ENCODE measurements around the gene CHD5.

The CHD5 gene

GRCh38 chr1:6212193-6212959 is 32.3 kb upstream of the CHD5 start:
- H3K36me3 ChIP-seq = no peaks in the 10 kb centered on the region
- H3K9ac ChIP-seq = peak overlapping the region; percentile 38; the same call in 1 of the 2 replicates
- TF ChIP-seq Cebpa-rat (IDR thresholded peaks at IDR 0.05) = no peak
- H3K4me1 ChIP-seq = peaks cover 57% of the 10 kb centered on the region
- peak overlapping the region; percentile 93 for H3K4me2 ChIP-seq
- H3K27me3 ChIP-seq = peaks cover 20% of the 10 kb centered on the region
- H3K27ac ChIP-seq = peak overlapping the region; percentile 64
- H3K4me3 ChIP-seq = peak overlapping the region; percentile 44; the same call in 1 of the 2 replicates
- H4K20me1 ChIP-seq = no peaks in the 10 kb centered on the region
- peaks cover 10% of the 10 kb centered on the region; the same call in 1 of the 2 replicates for H3K9me3 ChIP-seq

DNA sequence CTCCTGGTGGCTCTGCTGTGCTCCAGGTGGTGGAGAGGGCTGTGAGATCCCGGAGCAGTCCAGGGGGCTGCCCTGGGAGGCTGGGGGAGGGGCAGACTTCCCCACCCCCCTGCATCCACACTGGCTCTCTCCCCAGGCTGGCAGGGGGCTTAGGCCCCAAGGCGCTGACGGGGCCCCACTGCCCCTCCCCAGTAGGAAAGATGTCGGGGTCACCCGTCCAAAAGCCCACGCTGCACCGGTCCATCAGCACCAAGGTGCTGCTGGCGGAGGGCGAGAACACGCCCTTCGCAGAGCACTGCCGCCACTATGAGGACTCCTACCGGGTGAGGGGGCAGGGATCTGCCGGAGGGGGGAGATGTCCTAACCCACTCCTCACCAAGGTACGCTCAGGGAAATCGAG is 31.6 kb upstream of the CHD5 start:
- Histone ChIP-seq H3K4me2 (peak overlapping the region; percentile 93), H3K9me3 (peaks cover 10% of the 10 kb centered on the region; the same call in 1 of the 2 replicates), H4K20me1 (no peaks in the 10 kb centered on the region), H3K27ac (peak overlapping the region; percentile 64), H3K27me3 (peaks cover 26% of the 10 kb centered on the region), H3K9ac (0 out of 2 replicates have a peak overlapping the region, but pooled peaks have one; percentile 38), H3K4me1 (peaks cover 50% of the 10 kb centered on the region), H3K36me3 (no peaks in the 10 kb centered on the region), H3K4me3 (no peak overlapping the region)
- TF ChIP-seq Cebpa-rat (IDR thresholded peaks at IDR 0.05) = no peak

DNA sequence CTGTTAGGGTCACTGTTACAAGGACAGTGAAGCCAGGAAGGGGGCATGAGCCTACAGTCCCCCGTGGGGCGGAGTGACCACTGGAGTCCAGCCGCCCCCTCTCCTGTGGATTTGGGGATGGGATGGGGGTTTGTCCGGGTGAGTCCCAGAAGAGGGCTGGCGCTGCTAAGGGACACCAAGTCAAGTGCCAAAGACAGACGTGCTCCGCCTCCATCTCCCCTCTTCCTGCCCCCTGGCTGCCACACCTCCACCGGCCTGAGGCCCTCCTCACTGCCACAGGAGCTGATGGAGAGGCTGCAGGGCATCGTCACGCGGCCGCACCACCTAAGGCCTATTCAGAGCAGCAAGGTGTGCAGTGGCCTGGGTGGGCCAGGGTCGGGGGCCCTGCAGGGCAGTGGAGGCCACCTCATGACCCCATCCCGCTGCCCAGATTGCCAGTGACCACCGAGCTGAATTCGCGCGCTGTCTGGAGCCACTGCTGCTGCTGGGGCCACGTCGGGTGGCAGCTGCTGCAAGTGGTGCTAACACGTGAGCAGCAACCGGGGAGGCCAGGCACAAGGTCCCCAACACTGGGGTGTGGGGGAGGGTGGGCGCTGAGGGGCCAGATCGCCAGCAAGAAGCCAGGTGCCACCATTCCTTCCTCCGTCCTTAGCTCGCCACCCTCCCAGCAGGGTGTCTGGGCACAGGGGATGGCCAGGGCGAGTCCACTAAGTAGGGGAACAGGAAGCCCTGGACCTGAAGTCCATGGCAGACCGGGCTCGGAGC is 30.7 kb upstream of the CHD5 start:
- Histone ChIP-seq H3K4me2 (peak overlapping the region; percentile 93), H3K9ac (no peak overlapping the region), H4K20me1 (no peaks in the 10 kb centered on the region), H3K36me3 (no peaks in the 10 kb centered on the region), H3K27ac (peak overlapping the region; percentile 64; the same call in 1 of the 2 replicates), H3K9me3 (peaks cover 10% of the 10 kb centered on the region; the same call in 1 of the 2 replicates), H3K4me3 (no peak overlapping the region), H3K4me1 (peaks cover 58% of the 10 kb centered on the region), H3K27me3 (peaks cover 36% of the 10 kb centered on the region)
- TF ChIP-seq Cebpa-rat (IDR thresholded peaks at IDR 0.05) = no peak

DNA sequence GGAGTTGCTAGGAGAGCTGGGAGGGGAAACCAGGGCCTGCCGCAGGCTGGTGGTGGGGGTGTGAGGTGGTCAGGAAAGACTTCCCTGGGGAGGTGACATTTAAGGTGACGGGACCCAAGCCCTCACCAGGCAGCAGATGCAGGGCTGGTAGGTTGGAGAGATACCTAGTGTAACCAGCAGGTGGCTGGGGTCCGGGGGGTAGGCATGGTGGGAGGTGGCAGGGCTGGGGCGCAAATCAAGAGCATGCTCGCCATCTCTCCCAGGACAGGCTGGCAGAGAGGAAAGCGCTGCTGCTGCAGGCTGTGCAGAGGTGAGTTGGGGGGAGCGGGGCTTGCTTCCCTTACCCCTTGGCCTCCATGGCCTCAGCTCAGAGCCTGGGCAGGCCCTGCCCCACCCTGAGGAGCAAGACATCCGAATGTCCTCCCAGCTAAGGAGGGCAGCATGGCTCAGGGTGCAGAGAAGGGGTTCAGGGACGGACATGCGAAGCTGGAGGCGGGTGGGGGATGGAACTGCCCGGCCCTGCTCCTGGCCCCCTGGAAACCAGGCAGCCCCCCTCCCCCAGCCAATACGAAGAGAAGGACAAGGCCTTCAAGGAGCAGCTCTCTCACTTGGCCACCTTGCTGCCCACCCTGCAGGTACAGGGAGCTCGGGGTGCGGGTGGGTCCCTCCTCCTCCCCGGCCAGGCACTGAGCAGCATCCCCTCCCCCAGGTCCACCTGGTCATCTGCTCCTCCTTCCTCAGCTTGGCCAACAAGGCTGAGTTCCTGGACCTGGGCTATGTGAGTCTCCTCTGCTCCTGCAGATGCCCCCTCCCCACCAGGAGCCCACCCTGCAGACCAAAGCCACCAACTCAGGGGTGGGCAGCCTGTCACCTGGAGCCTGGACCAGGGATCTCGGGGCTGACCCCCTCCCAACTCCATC is 29.8 kb upstream of the CHD5 start:
- Histone ChIP-seq H3K4me3 (peak overlapping the region; percentile 55), H3K9me3 (peaks cover 10% of the 10 kb centered on the region; the same call in 1 of the 2 replicates), H3K9ac (peak overlapping the region; percentile 50; the same call in 1 of the 2 replicates), H3K27ac (no peak overlapping the region), H3K4me2 (peak overlapping the region; percentile 93), H4K20me1 (no peaks in the 10 kb centered on the region), H3K4me1 (peaks cover 62% of the 10 kb centered on the region), H3K27me3 (peaks cover 44% of the 10 kb centered on the region), H3K36me3 (no peaks in the 10 kb centered on the region)
- no peak for TF ChIP-seq Cebpa-rat (IDR thresholded peaks at IDR 0.05)

DNA sequence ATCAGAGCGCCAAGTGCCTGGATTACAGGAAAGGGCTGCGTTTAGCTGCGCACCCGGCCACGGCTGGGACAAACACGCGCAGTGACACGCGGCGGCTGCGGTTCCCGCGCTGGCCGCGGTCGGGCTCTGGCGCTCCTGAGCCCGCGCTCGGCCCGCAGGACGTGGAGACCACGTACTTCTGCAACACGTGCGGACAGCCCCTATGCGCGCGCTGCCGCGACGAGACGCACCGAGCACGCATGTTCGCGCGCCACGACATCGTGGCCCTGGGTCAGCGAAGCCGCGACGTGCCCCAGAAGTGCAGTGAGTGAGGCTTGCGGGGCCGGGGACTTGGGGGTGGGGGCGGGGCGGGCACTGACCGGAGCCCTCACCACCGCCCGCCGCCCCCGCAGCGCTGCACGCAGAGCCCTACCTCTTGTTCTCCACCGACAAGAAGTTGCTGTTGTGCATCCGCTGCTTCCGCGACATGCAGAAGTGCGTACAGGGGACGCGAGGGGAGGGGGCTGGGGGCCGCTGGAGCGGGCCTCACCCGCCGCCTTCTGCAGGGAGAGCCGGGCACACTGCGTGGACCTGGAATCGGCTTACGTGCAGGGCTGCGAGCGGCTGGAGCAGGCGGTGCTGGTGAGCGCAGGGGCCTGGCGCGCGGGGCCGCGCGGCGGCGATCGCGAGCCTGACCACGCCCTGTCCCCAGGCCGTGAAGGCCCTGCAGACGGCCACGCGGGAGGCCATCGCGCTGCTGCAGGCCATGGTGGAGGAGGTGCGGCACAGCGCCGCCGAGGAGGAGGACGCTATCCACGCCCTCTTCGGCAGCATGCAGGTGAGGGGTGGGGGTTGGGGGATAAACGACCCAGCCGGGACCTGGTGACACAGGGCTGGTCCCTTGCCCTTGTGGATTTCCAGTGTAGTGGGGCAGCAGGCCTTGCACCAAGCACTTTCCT is 28.9 kb upstream of the CHD5 start:
- peak overlapping the region; percentile 55 for H3K4me3 ChIP-seq
- peaks cover 62% of the 10 kb centered on the region for H3K4me1 ChIP-seq
- no peak for TF ChIP-seq Cebpa-rat (IDR thresholded peaks at IDR 0.05)
- peaks cover 5% of the 10 kb centered on the region; the same call in 1 of the 2 replicates for H3K9me3 ChIP-seq
- H3K4me2 ChIP-seq = peak overlapping the region; percentile 93
- H3K27me3 ChIP-seq = peaks cover 54% of the 10 kb centered on the region
- no peaks in the 10 kb centered on the region for H3K36me3 ChIP-seq
- no peak overlapping the region for H3K27ac ChIP-seq
- no peaks in the 10 kb centered on the region for H4K20me1 ChIP-seq
- H3K9ac ChIP-seq = peak overlapping the region; percentile 50; the same call in 1 of the 2 replicates

GRCh38 chr1:6207921-6208320 is 27.8 kb upstream of the CHD5 start:
- Histone ChIP-seq H3K4me3 (no peak overlapping the region), H4K20me1 (no peaks in the 10 kb centered on the region), H3K36me3 (no peaks in the 10 kb centered on the region), H3K27ac (no peak overlapping the region), H3K4me1 (peaks cover 54% of the 10 kb centered on the region), H3K27me3 (peaks cover 54% of the 10 kb centered on the region), H3K4me2 (no peak overlapping the region), H3K9ac (no peak overlapping the region), H3K9me3 (no peaks in the 10 kb centered on the region)
- no peak for TF ChIP-seq Cebpa-rat (IDR thresholded peaks at IDR 0.05)

DNA sequence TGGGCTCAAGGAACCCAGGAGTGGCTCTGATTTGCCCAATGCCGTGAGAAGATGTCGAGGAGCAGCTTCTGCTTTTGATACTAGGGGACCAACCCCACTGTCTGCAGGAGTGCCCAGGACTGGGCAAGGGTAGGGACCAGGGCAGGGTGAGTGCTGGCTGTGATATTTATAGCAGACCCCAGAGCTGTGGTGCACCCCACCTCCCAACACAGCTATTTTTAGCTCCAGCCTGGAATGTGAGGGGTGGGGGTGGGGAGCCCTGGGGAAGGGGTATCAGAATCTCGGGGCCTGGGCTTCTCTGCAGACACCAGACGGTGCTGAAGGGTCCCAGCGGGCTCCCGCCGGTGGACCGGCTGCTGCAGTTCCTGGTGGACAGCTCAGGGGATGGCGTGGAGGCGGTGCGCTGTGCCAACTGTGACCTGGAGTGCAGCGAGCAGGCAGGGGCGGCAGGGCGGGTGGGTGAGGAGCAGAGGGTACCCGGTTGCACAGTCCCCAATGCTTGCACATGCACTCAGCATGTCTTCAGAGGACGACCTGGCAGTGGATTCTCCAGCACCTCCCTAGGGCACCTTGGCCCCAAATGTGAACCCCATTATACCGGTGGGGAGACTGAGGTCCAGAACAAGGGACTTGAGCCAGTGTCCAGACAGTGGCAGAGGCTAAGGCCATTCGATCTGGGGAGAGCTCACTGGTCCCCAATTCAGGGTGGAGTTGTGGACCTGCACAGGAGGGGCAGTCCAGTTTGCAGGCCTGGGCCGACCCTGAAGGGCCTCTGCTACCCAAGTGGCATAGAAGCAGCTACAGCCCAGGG is 27.2 kb upstream of the CHD5 start:
- no peak overlapping the region for H3K4me2 ChIP-seq
- H4K20me1 ChIP-seq = no peaks in the 10 kb centered on the region
- no peak overlapping the region for H3K9ac ChIP-seq
- H3K4me3 ChIP-seq = no peak overlapping the region
- H3K27ac ChIP-seq = no peak overlapping the region
- peaks cover 47% of the 10 kb centered on the region for H3K4me1 ChIP-seq
- no peaks in the 10 kb centered on the region for H3K9me3 ChIP-seq
- TF ChIP-seq Cebpa-rat (IDR thresholded peaks at IDR 0.05) = no peak
- no peaks in the 10 kb centered on the region for H3K36me3 ChIP-seq
- H3K27me3 ChIP-seq = peaks cover 54% of the 10 kb centered on the region

- Histone ChIP-seq H4K20me1 (no peaks in the 10 kb centered on the region), H3K4me2 (peak overlapping the region; percentile 85), H3K4me1 (peaks cover 39% of the 10 kb centered on the region), H3K27me3 (peaks cover 54% of the 10 kb centered on the region), H3K4me3 (peak overlapping the region; percentile 60), H3K27ac (no peak overlapping the region), H3K9ac (no peak overlapping the region), H3K36me3 (no peaks in the 10 kb centered on the region), H3K9me3 (no peaks in the 10 kb centered on the region)
- no peak for TF ChIP-seq Cebpa-rat (IDR thresholded peaks at IDR 0.05)
These were observed 26.4 kb upstream of the CHD5 start for GRCh38 chr1:6206520-6206855.
